Esophagus squamous epithelium (tissue), 4 donors: ENCODE data around the gene ERICH6.

Experiments
- CTCF ChIP-seq, 6 experiments: fragments of 450-650 bp in 4 of 6; fragments of 200-600 bp in 2 of 6; sonication (generic) in 2 of 6; IDR thresholded peaks; one replicate each; pipeline ENCODE4 v1.5.1; 2016 to 2019; ENCODE audit warnings: antibody characterized with exemption in 6 of 6, mild to moderate bottlenecking in 4 of 6, moderate library complexity in 4 of 6
- POLR2A ChIP-seq, 4 donors: fragments of 450-650 bp; IDR thresholded peaks; one replicate each; pipeline ENCODE4 v1.6.1; 2017; ENCODE audit warnings: antibody characterized with exemption in 4 of 4, mild to moderate bottlenecking in 4 of 4, moderate library complexity in 3 of 4

- no peak for TF ChIP-seq CTCF (IDR thresholded peaks at IDR 0.05)
- no peak for TF ChIP-seq POLR2A (IDR thresholded peaks at IDR 0.05)
These were observed 22.7 kb downstream of the ERICH6 start for GRCh38 chr3:150681057-150681456.
